Stimulated activated CD4-positive, alpha-beta T cell treated with anti-CD3 and anti-CD28 coated beads, Interleukin-1b, Interleukin-23, amount 100 ng/mL, for 4 hours (primary cell): ENCODE measurements around the gene SEMA5A.

Experiments used
- DNase-seq, 2 donors: peaks; one replicate each; pipeline ENCODE4 v3.0.0-alpha.2; 2020; ENCODE audit warnings: low read depth in 2 of 2

The SEMA5A gene

GRCh38 chr5:9477537-9477936 is 68.3 kb downstream of the SEMA5A start:
- no peak for DNase-seq

- DNase-seq: no peak
These were observed 71.5 kb downstream of the SEMA5A start for GRCh38 chr5:9474219-9475002.

- DNase-seq: no peak
These were observed 72.3 kb downstream of the SEMA5A start for GRCh38 chr5:9473624-9474023.

DNA sequence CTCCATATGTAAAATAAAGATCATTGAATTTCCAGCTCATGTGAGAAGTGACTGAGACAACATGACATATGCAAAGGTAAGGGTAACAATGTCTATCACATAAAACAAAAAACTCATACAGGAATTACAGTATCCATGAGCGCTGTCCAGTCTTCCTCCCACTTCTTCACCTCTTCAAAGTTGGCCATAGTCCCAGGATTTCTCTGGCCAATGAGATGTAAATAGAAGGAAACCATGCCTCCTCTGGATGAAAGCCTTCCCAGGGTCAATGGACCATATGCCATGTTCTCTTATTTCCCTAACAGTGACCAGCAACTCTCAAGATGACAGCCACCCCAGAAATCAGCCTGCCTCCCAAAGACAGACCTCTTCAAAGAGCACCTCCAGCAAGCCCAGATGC is 75.5 kb downstream of the SEMA5A start:
- DNase-seq: no peak

GRCh38 chr5:9468060-9468388 is 77.9 kb downstream of the SEMA5A start:
- DNase-seq: no peak

- no peak for DNase-seq
These were observed 78.4 kb downstream of the SEMA5A start for GRCh38 chr5:9467199-9468059.

DNA sequence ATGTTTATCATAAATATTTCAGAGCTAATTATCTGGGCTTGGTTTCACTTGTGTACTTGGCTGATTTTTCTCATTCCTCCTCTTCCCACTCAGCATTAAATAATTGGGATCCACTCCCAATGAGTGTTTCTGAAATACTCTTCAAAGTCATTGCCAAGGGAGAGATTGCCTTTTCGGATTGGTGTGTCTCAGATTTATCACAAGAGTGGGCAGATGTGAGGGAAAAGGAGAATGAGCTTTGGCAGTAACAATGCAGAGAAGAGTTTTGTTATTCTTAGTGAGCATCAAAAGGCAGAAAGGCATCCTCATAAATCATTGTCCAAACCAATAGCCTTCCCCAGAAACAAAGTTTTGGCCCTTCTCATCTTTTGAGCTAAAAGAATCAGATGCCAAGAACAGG is 79.2 kb downstream of the SEMA5A start:
- DNase-seq: no peak

- DNase-seq: no peak
These were observed 81.4 kb downstream of the SEMA5A start for GRCh38 chr5:9464478-9464877.

- no peak for DNase-seq
These were observed 83.8 kb downstream of the SEMA5A start for GRCh38 chr5:9462109-9462508.

DNA sequence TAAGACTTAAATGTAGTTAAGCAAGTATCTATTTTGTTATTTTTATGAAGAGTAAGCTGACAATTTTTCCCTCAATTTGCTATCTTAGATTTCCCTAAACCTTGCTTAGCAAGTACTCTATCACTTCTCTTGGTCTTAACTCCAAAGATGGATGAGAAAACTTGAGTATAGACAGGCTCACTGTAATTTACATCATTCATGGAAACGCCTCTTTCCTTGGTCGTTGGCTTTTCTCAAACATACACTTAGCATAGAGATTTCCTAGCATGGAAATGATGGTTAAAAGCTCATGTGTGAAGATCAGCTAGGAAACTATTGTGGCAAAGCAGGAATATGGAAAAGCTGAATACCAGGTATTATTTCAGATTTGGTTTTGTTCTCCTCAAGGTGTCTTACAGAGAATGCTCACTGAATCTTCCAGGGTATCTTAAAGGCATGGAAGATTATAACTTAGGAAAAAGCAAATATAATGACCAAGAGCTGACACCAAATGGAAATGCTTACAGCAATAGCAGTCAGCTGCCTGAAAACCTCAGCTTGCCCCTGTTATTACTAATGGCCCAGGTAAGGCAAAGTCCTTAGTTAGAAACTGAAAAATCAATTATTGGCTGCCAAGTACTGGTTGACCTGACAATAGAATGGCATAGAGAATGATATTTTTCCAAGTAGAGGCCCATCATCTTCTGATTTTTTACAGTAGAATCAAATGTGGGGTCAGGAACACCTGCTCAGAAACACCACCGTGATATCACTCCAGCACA is 84.8 kb downstream of the SEMA5A start:
- no peak for DNase-seq

DNA sequence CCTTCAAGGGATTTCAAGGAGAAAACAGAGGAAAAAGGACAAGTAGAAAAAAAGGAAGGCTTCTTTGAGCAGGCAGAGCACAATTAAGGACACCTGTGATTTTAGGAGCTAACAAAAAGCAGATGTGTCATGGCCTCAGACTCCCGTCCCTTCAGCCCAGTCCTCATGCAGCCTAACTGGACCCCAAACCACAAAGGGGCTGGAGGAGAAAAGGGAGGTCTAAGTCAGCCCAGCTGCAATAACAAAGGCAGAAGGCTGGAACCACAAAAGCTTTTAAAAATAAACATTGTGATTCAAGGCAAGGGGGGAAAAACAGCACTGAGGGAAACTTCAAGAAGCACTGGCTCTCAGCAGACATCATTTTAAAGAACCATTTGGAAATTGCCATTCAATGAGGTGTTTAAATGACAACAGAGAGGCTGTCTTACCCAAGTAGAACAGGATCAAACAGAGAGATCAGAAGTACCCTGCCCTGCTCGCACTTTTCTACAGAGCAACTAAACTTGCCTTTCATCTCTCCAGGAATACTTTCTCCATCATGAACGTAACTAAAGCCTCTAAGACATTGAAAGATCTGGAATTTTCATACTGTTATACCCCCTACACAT is 89.3 kb downstream of the SEMA5A start:
- DNase-seq: no peak

DNA sequence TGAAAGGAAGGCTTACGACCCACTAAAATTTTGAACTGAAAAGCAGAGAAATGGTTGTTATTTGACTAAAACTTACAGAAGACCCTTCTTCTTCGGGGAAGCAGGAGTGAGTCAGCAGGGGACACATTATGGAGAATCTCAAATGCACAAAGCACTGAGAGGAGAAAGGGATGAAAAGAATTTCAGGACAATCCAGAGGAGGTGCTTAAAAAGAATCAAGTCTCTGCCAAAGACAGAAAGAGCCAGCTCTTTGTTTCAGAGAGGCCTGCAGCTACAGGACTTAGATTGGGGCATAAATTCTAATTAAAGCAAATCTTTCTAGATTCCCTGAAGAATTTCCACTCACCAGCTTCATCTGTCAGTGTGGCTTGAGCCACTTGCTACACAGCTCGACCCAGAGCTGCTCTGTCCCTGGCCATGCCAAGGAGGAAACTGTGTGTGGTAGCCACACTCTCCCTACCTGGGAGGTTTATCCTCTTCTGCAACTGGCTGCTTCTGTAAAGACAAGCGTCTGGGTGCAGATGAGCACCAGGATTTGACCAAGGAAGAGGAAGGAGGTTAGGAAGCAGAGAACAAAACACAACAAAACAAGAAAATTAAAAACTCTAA is 89.9 kb downstream of the SEMA5A start:
- no peak for DNase-seq

GRCh38 chr5:9454491-9454890 is 91.4 kb downstream of the SEMA5A start:
- DNase-seq: no peak

DNA sequence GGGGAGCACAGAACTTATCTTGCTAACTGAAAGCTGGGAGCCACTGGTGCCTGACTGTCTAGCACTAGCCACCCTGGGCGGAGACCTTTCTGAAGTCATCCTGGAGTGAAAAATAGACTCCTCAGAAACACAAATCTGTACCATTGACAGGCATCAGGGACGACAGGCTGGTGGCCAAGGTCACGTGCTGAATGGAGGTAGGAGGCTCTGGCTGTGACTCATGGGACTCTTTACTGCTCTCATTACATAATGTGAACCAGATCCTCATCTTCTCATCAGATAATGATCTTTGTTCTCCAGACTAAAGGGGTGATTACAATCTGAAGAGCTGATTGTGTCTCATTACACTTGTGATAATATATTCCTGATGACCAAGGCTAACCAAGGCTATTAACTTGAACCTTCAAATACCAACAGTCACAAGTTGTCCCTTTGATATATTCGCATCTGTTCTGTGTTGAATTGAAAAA is 91.8 kb downstream of the SEMA5A start:
- no peak for DNase-seq

GRCh38 chr5:9453480-9454011 is 92.3 kb downstream of the SEMA5A start:
- no peak for DNase-seq

- no peak for DNase-seq
These were observed 93.7 kb downstream of the SEMA5A start for GRCh38 chr5:9452181-9452580.

DNA sequence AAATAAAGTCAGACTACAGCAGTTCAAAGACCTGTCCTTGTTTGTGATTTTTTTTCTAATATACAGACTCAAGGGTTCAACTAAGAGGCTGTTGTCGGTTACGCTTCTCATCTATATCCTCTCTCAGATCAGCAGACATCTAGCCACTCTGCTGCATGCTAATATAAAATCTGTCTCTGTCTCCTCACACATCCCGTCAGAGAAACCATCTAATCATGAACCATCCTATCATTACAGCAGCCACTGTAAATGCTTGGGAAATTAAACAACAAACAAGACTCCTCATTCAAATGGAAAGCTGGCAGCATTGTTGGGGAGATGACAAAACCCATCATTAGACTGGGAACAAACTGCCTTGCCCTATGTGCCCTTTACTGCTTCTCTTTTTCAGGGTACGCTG is 94.8 kb downstream of the SEMA5A start:
- no peak for DNase-seq

DNA sequence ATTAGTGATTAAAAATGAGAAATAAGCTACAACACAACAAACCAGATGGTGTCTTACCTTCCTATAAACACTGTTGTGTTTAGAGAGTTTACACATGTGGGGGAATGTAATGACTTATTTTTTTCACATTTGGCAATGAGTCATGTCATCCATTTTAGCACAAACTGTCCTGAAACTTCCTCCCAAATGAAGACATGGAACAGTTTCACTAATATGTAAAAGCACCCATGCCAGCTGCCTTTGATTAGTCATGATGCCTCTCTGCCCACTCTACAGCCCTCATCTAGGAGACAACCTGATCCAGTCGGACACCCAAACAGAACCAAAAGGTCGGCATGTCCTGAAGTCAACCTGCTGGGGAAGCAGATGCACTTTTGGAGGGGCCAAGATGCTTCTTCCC is 98.2 kb downstream of the SEMA5A start:
- DNase-seq: no peak

DNA sequence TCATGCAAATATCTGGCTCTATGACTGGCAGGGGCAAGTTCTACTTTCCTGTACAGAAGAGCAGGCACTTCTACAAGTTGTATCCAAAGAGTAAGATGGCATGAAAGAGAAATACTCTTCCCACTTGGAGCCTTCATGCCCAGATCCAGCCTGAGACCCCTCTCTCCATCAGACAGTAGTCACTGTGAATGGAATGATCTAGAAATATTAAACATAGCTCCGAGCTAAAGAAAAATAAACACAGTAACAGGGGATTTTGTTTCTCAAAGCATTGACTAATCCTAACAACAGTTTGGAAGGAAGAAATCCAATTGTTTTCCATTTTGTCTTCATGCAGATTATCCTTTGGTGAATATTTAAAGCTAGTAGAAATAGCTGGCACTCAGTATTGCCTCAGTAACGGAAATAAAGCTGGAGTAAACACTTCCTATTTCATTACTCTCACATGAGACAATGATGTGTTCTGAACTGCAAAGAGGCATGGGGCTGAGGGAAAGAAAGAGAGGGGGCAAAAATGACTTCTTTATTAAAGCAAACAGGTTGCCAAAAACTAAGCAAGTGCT is 100.0 kb downstream of the SEMA5A start:
- no peak for DNase-seq

DNA sequence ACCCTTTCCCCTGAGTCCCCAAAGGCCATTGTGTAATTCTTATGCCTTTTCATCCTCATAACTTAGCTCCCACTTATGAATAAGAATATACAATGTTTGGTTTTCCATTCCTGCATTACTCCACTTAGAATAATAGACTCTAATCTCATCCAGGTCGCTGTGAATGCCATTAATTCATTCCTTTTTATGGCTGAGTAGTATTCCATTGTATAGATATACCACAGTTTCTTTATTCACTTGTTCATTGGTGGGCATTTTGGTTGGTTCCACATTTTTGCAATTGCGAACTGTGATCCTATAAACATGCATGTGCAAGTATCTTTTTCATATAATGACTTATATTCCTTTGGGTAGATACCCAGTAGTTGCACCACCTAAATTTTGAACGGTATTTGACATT is 101.5 kb downstream of the SEMA5A start:
- no peak for DNase-seq

- no peak for DNase-seq
These were observed 104.3 kb downstream of the SEMA5A start for GRCh38 chr5:9441610-9442009.
